Brain microvascular endothelial cell (primary cell): ENCODE results near the gene FAF2.

ENCODE experiments used
- DNase-seq: peaks from one replicate; pipeline ENCODE4 v3.0.0-alpha.2; 2020
- H3K27ac ChIP-seq: fragments of 250-450 bp; sonication (Bioruptor Pico); 2 replicates; pipeline ENCODE4 v1.5.1; 2020; ENCODE audit warnings: mild to moderate bottlenecking, moderate library complexity
- H3K27me3 ChIP-seq: fragments of 250-450 bp; sonication (Bioruptor Pico); replicated peaks from 2 replicates; pipeline ENCODE4 v1.5.1; 2020; ENCODE audit warnings: mild to moderate bottlenecking
- H3K36me3 ChIP-seq: fragments of 250-450 bp; sonication (Bioruptor Pico); replicated peaks from 2 replicates; pipeline ENCODE4 v1.5.1; 2020; ENCODE audit warnings: mild to moderate bottlenecking
- H3K4me3 ChIP-seq: 2 replicates; pipeline ENCODE4 v1.5.1; 2011; ENCODE audit warnings: low read depth, mild to moderate bottlenecking, control low read depth, low read length, moderate library complexity
- CTCF ChIP-seq: IDR thresholded peaks from 2 replicates; pipeline ENCODE4 v1.5.1; 2011; ENCODE audit warnings: low read depth, mild to moderate bottlenecking, moderate library complexity, low read length, control low read depth, inconsistent platforms; ENCODE audit errors: missing control alignments
- in situ Hi-C: cut with HindIII; loops from 2 replicates; pipeline ENCODE4 v1.10.0; 2017; ENCODE audit warnings: low sequenced_read_pairs, low pct_ligation_motif_present

The FAF2 gene

GRCh38 chr5:176532795-176533194 is 84.6 kb downstream of the FAF2 start:
- no peak overlapping the region for H3K27ac ChIP-seq

GRCh38 chr5:176533390-176533789 is 85.2 kb downstream of the FAF2 start:
- H3K4me3 ChIP-seq, result no peak overlapping the region
- H3K27ac ChIP-seq, result no peak overlapping the region
- no peak for DNase-seq
- TF ChIP-seq CTCF, result no peak
- peaks cover 26% of the 10 kb centered on the region for H3K36me3 ChIP-seq
- in situ Hi-C loops, result no loop called here
- no peaks in the 10 kb centered on the region for H3K27me3 ChIP-seq

More at GRCh38 chr5:176532795-176533194, 84.6 kb downstream of the FAF2 start:
- Histone ChIP-seq H3K4me3 (no peak overlapping the region), H3K36me3 (peaks cover 32% of the 10 kb centered on the region), H3K27me3 (no peaks in the 10 kb centered on the region)
- no peak for TF ChIP-seq CTCF
- in situ Hi-C loops, result no loop called here
- no peak for DNase-seq

GRCh38 chr5:176533894-176534611 is 85.9 kb downstream of the FAF2 start:
- H3K27me3 ChIP-seq, result no peaks in the 10 kb centered on the region
- no peak overlapping the region for H3K27ac ChIP-seq
- peaks cover 19% of the 10 kb centered on the region for H3K36me3 ChIP-seq
- no peak overlapping the region for H3K4me3 ChIP-seq
- peak; percentile 20 for TF ChIP-seq CTCF
- in situ Hi-C loops, result no loop called here
- no peak for DNase-seq

GRCh38 chr5:176534640-176535039 is 86.5 kb downstream of the FAF2 start:
- in situ Hi-C loops, result no loop called here
- Histone ChIP-seq H3K4me3 (no peak overlapping the region), H3K27ac (no peak overlapping the region), H3K36me3 (peaks cover 14% of the 10 kb centered on the region), H3K27me3 (no peaks in the 10 kb centered on the region)
- no peak for DNase-seq
- no peak for TF ChIP-seq CTCF

GRCh38 chr5:176535101-176535663 is 87.0 kb downstream of the FAF2 start:
- Histone ChIP-seq H3K27me3 (no peaks in the 10 kb centered on the region), H3K4me3 (peak overlapping the region; percentile 82), H3K27ac (no peak overlapping the region), H3K36me3 (peaks cover 12% of the 10 kb centered on the region)
- in situ Hi-C loops, result no loop called here
- no peak for TF ChIP-seq CTCF
- no peak for DNase-seq

GRCh38 chr5:176535664-176536131 is 87.5 kb downstream of the FAF2 start:
- H3K4me3 ChIP-seq, result peak overlapping the region; percentile 82
- DNase-seq, result no peak
- peaks cover 8% of the 10 kb centered on the region for H3K36me3 ChIP-seq
- no peaks in the 10 kb centered on the region for H3K27me3 ChIP-seq
- H3K27ac ChIP-seq, result peak overlapping the region; percentile 85
- no peak for TF ChIP-seq CTCF
- in situ Hi-C loops, result no loop called here
